Nephron progenitor cell (in vitro differentiated cells): Measurements from ENCODE around the gene CALD1.

Experiments
- DNase-seq: peaks from one replicate; pipeline ENCODE4 v3.0.0; 2021
- H3K27ac Mint-ChIP-seq: 2 replicates; pipeline ENCODE4 v1.8.0; 2021; ENCODE audit warnings: mild to moderate bottlenecking, moderate library complexity, mixed read lengths
- H3K27me3 Mint-ChIP-seq: 2 replicates; pipeline ENCODE4 v1.8.0; 2021; ENCODE audit warnings: mild to moderate bottlenecking, low read depth, mixed read lengths; ENCODE audit not compliant: poor library complexity
- H3K36me3 Mint-ChIP-seq: 2 replicates; pipeline ENCODE4 v1.8.0; 2021; ENCODE audit warnings: low read depth, mixed read lengths
- H3K4me1 Mint-ChIP-seq: 2 replicates; pipeline ENCODE4 v1.8.0; 2021; ENCODE audit warnings: mixed read lengths
- H3K4me3 Mint-ChIP-seq: 2 replicates; pipeline ENCODE4 v1.8.0; 2021; ENCODE audit warnings: mild to moderate bottlenecking, moderate library complexity, mixed read lengths
- H3K9me3 Mint-ChIP-seq: 2 replicates; pipeline ENCODE4 v1.8.0; 2021; ENCODE audit warnings: mild to moderate bottlenecking, moderate library complexity, mixed read lengths
- TF ChIP-seq, protein P1 (sequence below): fragments of 200-600 bp; sonication (generic); IDR thresholded peaks from 2 replicates; pipeline ENCODE4 v1.5.0; 2021; ENCODE audit warnings: antibody characterized with exemption

CALD1 gene

DNA sequence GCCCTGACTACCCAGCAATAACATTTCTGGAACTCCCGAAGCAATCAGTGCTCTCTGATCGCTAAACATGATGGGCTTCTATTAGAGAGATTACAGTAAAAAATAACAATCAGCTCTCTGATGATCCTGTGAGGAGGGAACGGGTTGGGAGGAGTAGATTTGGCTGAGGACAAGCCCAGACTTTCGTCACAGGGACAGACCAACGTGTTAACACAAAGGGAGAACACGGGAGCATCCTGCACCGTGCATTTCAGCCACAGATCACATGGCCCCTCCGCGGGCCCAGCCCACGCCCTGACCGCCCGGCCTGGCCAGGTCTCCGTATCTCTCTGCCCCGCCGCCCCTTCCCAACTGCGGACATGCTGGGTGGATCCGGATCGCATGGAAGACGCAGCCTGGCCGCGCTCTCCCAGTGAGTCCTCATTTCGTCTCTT, 111.8 kb downstream of the CALD1 start:
- Mint-ChIP-seq H3K4me1 (peaks cover 49% of the 10 kb centered on the region), H3K27me3 (peaks cover 2% of the 10 kb centered on the region), H3K27ac (peak overlapping the region; percentile 94), H3K4me3 (peak overlapping the region; percentile 89), H3K36me3 (peaks cover 23% of the 10 kb centered on the region), H3K9me3 (peaks cover 18% of the 10 kb centered on the region)
- TF ChIP-seq, protein P1, sequence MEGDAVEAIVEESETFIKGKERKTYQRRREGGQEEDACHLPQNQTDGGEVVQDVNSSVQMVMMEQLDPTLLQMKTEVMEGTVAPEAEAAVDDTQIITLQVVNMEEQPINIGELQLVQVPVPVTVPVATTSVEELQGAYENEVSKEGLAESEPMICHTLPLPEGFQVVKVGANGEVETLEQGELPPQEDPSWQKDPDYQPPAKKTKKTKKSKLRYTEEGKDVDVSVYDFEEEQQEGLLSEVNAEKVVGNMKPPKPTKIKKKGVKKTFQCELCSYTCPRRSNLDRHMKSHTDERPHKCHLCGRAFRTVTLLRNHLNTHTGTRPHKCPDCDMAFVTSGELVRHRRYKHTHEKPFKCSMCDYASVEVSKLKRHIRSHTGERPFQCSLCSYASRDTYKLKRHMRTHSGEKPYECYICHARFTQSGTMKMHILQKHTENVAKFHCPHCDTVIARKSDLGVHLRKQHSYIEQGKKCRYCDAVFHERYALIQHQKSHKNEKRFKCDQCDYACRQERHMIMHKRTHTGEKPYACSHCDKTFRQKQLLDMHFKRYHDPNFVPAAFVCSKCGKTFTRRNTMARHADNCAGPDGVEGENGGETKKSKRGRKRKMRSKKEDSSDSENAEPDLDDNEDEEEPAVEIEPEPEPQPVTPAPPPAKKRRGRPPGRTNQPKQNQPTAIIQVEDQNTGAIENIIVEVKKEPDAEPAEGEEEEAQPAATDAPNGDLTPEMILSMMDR = no peak
- DNase-seq = peak; percentile 69

DNA sequence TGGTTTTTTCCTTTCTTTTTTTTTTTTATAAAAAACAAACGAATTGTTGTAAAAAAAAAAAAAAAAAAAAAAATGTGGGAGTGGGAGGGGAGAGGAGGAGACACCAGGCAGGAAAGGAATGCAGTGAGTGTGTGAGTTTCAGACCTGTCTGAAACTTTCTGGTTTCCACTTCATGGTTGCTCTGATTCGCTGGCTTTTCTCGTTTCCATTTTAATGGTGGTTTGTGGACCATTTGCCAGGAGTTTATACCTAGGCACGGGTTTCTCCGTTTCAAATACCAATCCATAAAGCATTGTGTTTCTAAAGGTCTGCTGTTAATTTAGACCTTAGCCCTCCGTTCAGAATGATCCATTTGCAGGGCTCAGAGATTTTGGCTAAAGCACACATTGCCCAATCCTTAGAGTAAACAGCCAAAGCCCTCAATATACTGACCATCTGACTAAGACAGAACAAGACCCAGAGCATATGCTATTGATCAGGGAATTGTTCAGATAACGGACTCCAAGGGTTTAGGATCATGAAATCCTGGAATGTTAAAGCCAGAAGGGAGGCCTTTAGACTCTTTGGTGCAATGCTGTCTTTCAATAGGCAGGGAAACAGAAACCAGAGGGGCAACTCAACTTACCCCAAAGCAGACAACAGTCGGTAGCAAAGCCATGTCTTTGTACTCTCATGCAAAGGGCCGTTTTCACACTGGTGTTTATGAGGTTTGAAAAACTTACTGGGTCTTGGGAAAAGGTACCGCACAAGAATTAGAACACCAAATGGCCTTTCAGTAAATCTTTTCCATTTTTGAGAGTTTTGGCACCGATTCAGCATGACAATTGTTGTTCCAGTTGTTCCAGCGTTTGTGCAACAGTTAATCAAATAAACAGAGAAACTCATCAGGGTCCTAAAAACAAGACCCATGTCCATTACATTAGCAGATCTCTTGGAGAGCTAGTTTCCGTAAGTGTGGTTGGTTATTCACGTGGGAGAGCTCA, 112.6 kb downstream of the CALD1 start:
- H3K4me3 Mint-ChIP-seq = peak overlapping the region; percentile 89
- H3K27ac Mint-ChIP-seq = peak overlapping the region; percentile 77
- no peak for DNase-seq
- peaks cover 54% of the 10 kb centered on the region for H3K4me1 Mint-ChIP-seq
- TF ChIP-seq, protein P1 = no peak
- peaks cover 2% of the 10 kb centered on the region for H3K27me3 Mint-ChIP-seq
- H3K36me3 Mint-ChIP-seq = peaks cover 30% of the 10 kb centered on the region
- peaks cover 25% of the 10 kb centered on the region for H3K9me3 Mint-ChIP-seq

DNA sequence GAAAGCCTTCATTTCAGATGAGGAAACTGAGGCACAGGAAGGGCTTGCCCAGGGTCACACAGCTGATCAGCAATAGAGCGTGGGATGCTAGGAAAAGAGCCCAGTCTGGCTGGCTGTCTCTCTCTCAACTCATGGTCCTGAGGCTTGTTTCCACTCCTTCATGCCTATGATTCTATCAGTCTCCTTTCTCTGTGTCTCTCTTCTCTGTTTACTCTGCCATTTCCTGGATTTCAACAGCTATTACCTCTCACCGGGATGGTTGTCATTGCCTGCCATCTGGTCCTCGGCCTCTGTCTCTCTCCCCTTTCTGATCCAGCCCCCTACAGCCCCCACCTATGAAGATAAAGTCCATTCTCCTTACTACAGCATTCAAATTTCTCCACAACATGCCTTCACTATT, 113.5 kb downstream of the CALD1 start:
- Mint-ChIP-seq H3K27me3 (peaks cover 2% of the 10 kb centered on the region), H3K9me3 (peaks cover 29% of the 10 kb centered on the region), H3K4me1 (peaks cover 54% of the 10 kb centered on the region), H3K4me3 (peak overlapping the region; percentile 89), H3K27ac (peak overlapping the region; percentile 77), H3K36me3 (peaks cover 40% of the 10 kb centered on the region)
- TF ChIP-seq, protein P1 = no peak
- no peak for DNase-seq

DNA sequence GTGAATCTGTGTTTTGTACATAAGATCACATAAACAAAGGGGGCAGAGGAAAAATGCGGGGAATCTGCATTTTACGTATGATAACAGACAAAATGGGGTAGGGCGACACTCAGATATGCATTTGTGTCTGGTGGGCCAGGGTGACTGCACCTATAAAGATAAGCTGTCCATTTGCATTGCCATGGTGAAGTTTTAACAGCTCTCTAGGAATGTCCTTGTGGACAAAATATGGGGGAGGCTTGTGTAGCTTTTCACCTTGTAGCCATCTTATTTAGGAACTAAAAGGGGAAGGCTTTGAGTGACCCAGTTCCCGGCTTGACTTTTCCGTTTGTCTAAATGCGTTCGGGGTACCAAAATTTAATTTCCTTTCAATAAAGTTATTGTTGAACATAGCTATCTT, 114.5 kb downstream of the CALD1 start:
- H3K4me3 Mint-ChIP-seq = peak overlapping the region; percentile 89
- peaks cover 29% of the 10 kb centered on the region for H3K9me3 Mint-ChIP-seq
- peak overlapping the region; percentile 77 for H3K27ac Mint-ChIP-seq
- H3K36me3 Mint-ChIP-seq = peaks cover 43% of the 10 kb centered on the region
- no peak for DNase-seq
- H3K4me1 Mint-ChIP-seq = peaks cover 54% of the 10 kb centered on the region
- H3K27me3 Mint-ChIP-seq = peaks cover 2% of the 10 kb centered on the region
- TF ChIP-seq, protein P1 = no peak

DNA sequence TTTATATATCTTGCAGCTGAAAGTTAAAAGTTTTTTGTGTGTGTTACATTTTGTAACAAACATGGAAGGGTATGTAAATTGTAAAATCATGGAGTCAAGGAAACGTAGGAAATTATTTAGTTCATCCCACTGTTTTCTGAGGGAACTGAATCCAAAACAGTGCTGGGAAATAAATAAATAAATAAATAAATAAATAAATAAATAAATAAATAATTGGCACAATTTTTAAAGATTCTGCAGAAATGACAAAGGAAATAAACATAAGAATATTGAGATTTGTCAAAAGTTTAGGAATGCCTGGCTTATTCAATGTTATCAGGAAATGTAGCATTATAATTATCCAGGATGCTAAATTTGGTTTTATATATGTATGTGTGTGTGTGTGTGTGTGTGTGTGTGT, 115.5 kb downstream of the CALD1 start:
- Mint-ChIP-seq H3K9me3 (peaks cover 29% of the 10 kb centered on the region), H3K27ac (no peak overlapping the region), H3K4me1 (peaks cover 60% of the 10 kb centered on the region), H3K27me3 (peaks cover 2% of the 10 kb centered on the region), H3K36me3 (peaks cover 52% of the 10 kb centered on the region), H3K4me3 (no peak overlapping the region)
- DNase-seq = no peak
- TF ChIP-seq, protein P1 = no peak
